ENCODE data around the gene RFTN1.

Gene RFTN1

DNA sequence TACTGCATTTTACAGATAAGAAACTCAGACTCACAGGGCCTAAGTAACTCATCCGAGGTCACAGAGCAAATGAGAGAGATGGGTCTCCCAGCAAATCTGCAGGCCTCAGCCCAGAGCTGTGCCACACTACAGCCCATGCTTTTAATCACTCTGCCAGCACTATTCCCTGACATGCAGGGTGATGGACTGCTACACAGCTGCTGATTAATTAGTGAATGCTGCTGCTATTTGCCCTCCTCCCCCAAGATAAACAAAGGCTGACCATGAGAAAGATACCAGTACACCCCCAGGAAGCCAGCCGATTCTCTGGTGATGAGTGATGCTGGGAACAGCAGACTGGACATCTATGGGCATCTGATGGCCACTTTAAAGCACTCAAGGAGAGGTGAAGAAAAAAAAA is 39.3 kb downstream of the RFTN1 start:
- Histone ChIP-seq H3K4me3 (no peak overlapping the region), H3K36me3 (ENCODE audit: insufficient read depth, low read length) (no peaks in the 10 kb centered on the region), H3K9me3 (ENCODE audit: low read depth, low read length) (no peaks in the 10 kb centered on the region), H3K9ac (ENCODE audit: insufficient read length) (no peak overlapping the region), H3K27ac (no peak overlapping the region)
- DNase-seq (ENCODE audit: low read depth, low spot score): no peak
- no peak for TF ChIP-seq POLR2AphosphoS5 (IDR thresholded peaks at IDR 0.05; ENCODE audit: borderline replicate concordance, low read depth, low read length)
- no peak for TF ChIP-seq FOXP2 (optimal IDR thresholded peaks at IDR 0.05; ENCODE audit: control extremely low read depth, extremely low read length, insufficient read depth)
- TF ChIP-seq EZH2 (IDR thresholded peaks at IDR 0.05): no peak

- DNase-seq (ENCODE audit: low read depth, low spot score): no peak
- H3K36me3 ChIP-seq (ENCODE audit: insufficient read depth, low read length): no peaks in the 10 kb centered on the region
- TF ChIP-seq EZH2 (IDR thresholded peaks at IDR 0.05) (no peak), POLR2AphosphoS5 (IDR thresholded peaks at IDR 0.05; ENCODE audit: borderline replicate concordance, low read depth, low read length) (no peak), FOXP2 (optimal IDR thresholded peaks at IDR 0.05; ENCODE audit: control extremely low read depth, extremely low read length, insufficient read depth) (no peak)
Observed at GRCh38 chr3:16472593-16472992, 40.9 kb downstream of the RFTN1 start.

GRCh38 chr3:16471897-16472296 is 41.6 kb downstream of the RFTN1 start:
- no peak for DNase-seq (ENCODE audit: low read depth, low spot score)
- H3K9ac ChIP-seq (ENCODE audit: insufficient read length): no peak overlapping the region
- no peaks in the 10 kb centered on the region for H3K9me3 ChIP-seq (ENCODE audit: low read depth, low read length)
- no peaks in the 10 kb centered on the region for H3K36me3 ChIP-seq (ENCODE audit: insufficient read depth, low read length)
- TF ChIP-seq EZH2 (IDR thresholded peaks at IDR 0.05): no peak
- no peak for TF ChIP-seq POLR2AphosphoS5 (IDR thresholded peaks at IDR 0.05; ENCODE audit: borderline replicate concordance, low read depth, low read length)
- no peak for TF ChIP-seq FOXP2 (optimal IDR thresholded peaks at IDR 0.05; ENCODE audit: control extremely low read depth, extremely low read length, insufficient read depth)
- no peak overlapping the region for H3K27ac ChIP-seq
- H3K4me3 ChIP-seq: no peak overlapping the region

More at GRCh38 chr3:16472593-16472992, 40.9 kb downstream of the RFTN1 start:
- no peak overlapping the region for H3K9ac ChIP-seq (ENCODE audit: insufficient read length)
- no peak overlapping the region for H3K4me3 ChIP-seq
- H3K9me3 ChIP-seq (ENCODE audit: low read depth, low read length): no peaks in the 10 kb centered on the region
- H3K27ac ChIP-seq: no peak overlapping the region

GRCh38 chr3:16470590-16470989 is 42.9 kb downstream of the RFTN1 start:
- no peak overlapping the region for H3K4me3 ChIP-seq
- TF ChIP-seq FOXP2 (optimal IDR thresholded peaks at IDR 0.05; ENCODE audit: control extremely low read depth, extremely low read length, insufficient read depth) (no peak), EZH2 (IDR thresholded peaks at IDR 0.05) (no peak), POLR2AphosphoS5 (IDR thresholded peaks at IDR 0.05; ENCODE audit: borderline replicate concordance, low read depth, low read length) (no peak)
- no peak overlapping the region for H3K27ac ChIP-seq
- no peak overlapping the region for H3K9ac ChIP-seq (ENCODE audit: insufficient read length)
- no peaks in the 10 kb centered on the region for H3K9me3 ChIP-seq (ENCODE audit: low read depth, low read length)
- H3K36me3 ChIP-seq (ENCODE audit: insufficient read depth, low read length): no peaks in the 10 kb centered on the region
- DNase-seq (ENCODE audit: low read depth, low spot score): no peak

DNA sequence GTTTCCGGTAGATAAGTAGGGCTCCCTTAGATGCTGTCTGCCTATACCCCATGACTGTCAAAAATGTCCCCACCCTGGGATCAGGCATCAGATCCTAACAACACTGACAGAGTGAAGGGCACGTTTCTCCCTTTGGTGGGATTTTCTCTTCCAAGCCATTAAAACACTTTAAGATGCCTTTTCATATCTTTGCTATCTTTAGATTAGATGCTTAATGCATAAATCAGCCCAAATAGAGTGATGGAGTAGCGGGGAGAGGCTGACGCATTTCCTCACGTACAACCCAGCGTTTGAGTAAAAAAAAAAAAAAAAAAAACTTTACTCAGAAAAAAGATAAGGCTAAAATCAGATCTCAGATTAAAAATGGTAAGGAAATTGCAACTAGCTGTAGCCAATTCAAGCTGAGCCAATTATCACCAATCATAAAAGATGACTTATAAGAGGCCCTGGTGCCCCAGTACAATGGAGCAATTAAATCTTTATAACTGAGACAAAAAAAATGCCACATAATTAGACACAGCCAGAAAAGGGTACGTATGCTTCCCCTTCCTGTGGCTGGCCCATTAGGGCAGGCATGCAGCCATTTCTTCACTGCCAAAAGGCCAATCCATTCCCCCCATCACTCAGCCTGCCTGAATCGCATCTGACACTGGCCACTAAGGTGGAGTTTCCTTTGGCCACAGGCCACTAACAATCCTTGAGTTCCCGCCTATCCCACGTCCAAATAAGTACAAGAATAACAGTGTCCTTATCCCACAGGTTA is 45.0 kb downstream of the RFTN1 start:
- Histone ChIP-seq H3K9me3 (ENCODE audit: low read depth, low read length) (no peaks in the 10 kb centered on the region), H3K36me3 (ENCODE audit: insufficient read depth, low read length) (no peaks in the 10 kb centered on the region), H3K4me3 (no peak overlapping the region), H3K27ac (no peak overlapping the region), H3K9ac (ENCODE audit: insufficient read length) (no peak overlapping the region)
- no peak for TF ChIP-seq EZH2 (IDR thresholded peaks at IDR 0.05)
- no peak for TF ChIP-seq POLR2AphosphoS5 (IDR thresholded peaks at IDR 0.05; ENCODE audit: borderline replicate concordance, low read depth, low read length)
- TF ChIP-seq FOXP2 (optimal IDR thresholded peaks at IDR 0.05; ENCODE audit: control extremely low read depth, extremely low read length, insufficient read depth): no peak
- no peak for DNase-seq (ENCODE audit: low read depth, low spot score)

GRCh38 chr3:16468002-16468335 is 45.5 kb downstream of the RFTN1 start:
- H3K4me3 ChIP-seq: no peak overlapping the region
- TF ChIP-seq POLR2AphosphoS5 (IDR thresholded peaks at IDR 0.05; ENCODE audit: borderline replicate concordance, low read depth, low read length) (no peak), FOXP2 (optimal IDR thresholded peaks at IDR 0.05; ENCODE audit: control extremely low read depth, extremely low read length, insufficient read depth) (no peak), EZH2 (IDR thresholded peaks at IDR 0.05) (no peak)
- no peak overlapping the region for H3K27ac ChIP-seq
- H3K9ac ChIP-seq (ENCODE audit: insufficient read length): no peak overlapping the region
- no peaks in the 10 kb centered on the region for H3K9me3 ChIP-seq (ENCODE audit: low read depth, low read length)
- H3K36me3 ChIP-seq (ENCODE audit: insufficient read depth, low read length): no peaks in the 10 kb centered on the region
- DNase-seq (ENCODE audit: low read depth, low spot score): no peak

- no peak for TF ChIP-seq POLR2AphosphoS5 (IDR thresholded peaks at IDR 0.05; ENCODE audit: borderline replicate concordance, low read depth, low read length)
- no peak for TF ChIP-seq EZH2 (IDR thresholded peaks at IDR 0.05)
- no peak for TF ChIP-seq FOXP2 (optimal IDR thresholded peaks at IDR 0.05; ENCODE audit: control extremely low read depth, extremely low read length, insufficient read depth)
- no peak for DNase-seq (ENCODE audit: low read depth, low spot score)
- Histone ChIP-seq H3K9me3 (ENCODE audit: low read depth, low read length) (no peaks in the 10 kb centered on the region), H3K4me3 (no peak overlapping the region), H3K9ac (ENCODE audit: insufficient read length) (no peak overlapping the region), H3K36me3 (ENCODE audit: insufficient read depth, low read length) (no peaks in the 10 kb centered on the region), H3K27ac (no peak overlapping the region)
Observed at GRCh38 chr3:16467393-16467792, 46.1 kb downstream of the RFTN1 start.

DNA sequence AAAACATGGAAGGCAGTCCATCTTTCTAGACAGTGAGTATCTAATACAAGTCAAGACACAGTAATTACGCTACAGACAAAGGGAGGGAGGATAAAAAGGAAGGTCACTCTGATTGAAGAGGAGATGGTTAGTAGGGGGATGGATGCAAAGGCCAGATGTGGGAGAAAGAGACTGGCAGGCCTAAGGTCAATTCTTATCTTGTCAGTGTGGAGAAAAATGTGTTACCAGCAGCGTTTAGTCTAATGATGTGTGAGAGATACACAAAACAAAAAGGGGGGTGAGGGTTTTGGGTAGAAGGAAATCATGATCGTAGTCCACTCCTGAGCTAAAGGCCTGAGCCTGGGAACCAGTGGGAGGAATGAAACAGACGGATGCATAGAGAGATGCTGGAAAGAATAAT is 46.7 kb downstream of the RFTN1 start:
- Histone ChIP-seq H3K9ac (ENCODE audit: insufficient read length) (no peak overlapping the region), H3K27ac (no peak overlapping the region), H3K36me3 (ENCODE audit: insufficient read depth, low read length) (no peaks in the 10 kb centered on the region)

More for the DNA sequence above, 46.7 kb downstream of the RFTN1 start:
- no peak for DNase-seq (ENCODE audit: low read depth, low spot score)
- Histone ChIP-seq H3K9me3 (ENCODE audit: low read depth, low read length) (no peaks in the 10 kb centered on the region), H3K4me3 (no peak overlapping the region)
- TF ChIP-seq EZH2 (IDR thresholded peaks at IDR 0.05) (no peak), POLR2AphosphoS5 (IDR thresholded peaks at IDR 0.05; ENCODE audit: borderline replicate concordance, low read depth, low read length) (no peak), FOXP2 (optimal IDR thresholded peaks at IDR 0.05; ENCODE audit: control extremely low read depth, extremely low read length, insufficient read depth) (no peak)
